ENCODE results near the gene FGFR2. TPM values are rescaled to one million over a fixed set of nuclear protein-coding genes. Genes with fewer than 3 reads are reported as not detected.

Gene FGFR2
- total RNA-seq, 2 experiments from 2014 or later = 0.14 to 0.22 TPM

GRCh38 chr10:121613456-121613855 lies 15.2 kb upstream of the FGFR2 start:
- intact Hi-C loops (cut with DNase I, micrococcal nuclease) = no loop called here
- H3K36me3 ChIP-seq (ENCODE audit: insufficient read depth, low read length) = no peaks in the 10 kb centered on the region
- peaks cover 26% of the 10 kb centered on the region for H3K27me3 Mint-ChIP-seq
- DNase-seq (no peak), ATAC-seq (ENCODE audit: poor library complexity) (no peak)
- no peak overlapping the region for H3K4me3 Mint-ChIP-seq
- ChIA-PET CTCF (no interaction called here), POLR2A (no interaction called here)
- peaks cover 0 to 22% of the 10 kb centered on the region in 2 experiments for H3K9me3 ChIP-seq (ENCODE audit: control insufficient read depth in 1 of 2, insufficient read depth in 1 of 2, low read length in 2 of 2)
- no peaks in the 10 kb centered on the region for H3K4me1 Mint-ChIP-seq (ENCODE audit: low read depth)
- peaks cover under 1% of the 10 kb centered on the region for H3K4me1 ChIP-seq (ENCODE audit: insufficient read depth, low read length)
- H3K27ac Mint-ChIP-seq = no peak overlapping the region
- peaks cover under 1% of the 10 kb centered on the region for H3K9me3 Mint-ChIP-seq
- H3K4me3 ChIP-seq (ENCODE audit: low read length) = no peak overlapping the region
- H3K36me3 Mint-ChIP-seq (ENCODE audit: low read depth) = no peaks in the 10 kb centered on the region
- TF ChIP-seq, protein P1, sequence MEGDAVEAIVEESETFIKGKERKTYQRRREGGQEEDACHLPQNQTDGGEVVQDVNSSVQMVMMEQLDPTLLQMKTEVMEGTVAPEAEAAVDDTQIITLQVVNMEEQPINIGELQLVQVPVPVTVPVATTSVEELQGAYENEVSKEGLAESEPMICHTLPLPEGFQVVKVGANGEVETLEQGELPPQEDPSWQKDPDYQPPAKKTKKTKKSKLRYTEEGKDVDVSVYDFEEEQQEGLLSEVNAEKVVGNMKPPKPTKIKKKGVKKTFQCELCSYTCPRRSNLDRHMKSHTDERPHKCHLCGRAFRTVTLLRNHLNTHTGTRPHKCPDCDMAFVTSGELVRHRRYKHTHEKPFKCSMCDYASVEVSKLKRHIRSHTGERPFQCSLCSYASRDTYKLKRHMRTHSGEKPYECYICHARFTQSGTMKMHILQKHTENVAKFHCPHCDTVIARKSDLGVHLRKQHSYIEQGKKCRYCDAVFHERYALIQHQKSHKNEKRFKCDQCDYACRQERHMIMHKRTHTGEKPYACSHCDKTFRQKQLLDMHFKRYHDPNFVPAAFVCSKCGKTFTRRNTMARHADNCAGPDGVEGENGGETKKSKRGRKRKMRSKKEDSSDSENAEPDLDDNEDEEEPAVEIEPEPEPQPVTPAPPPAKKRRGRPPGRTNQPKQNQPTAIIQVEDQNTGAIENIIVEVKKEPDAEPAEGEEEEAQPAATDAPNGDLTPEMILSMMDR (IDR thresholded peaks at IDR 0.05) = no peak
- H3K27ac ChIP-seq (ENCODE audit: low read depth in 1 of 2, low read length in 2 of 2) = no peak overlapping the region
- H3K27me3 ChIP-seq (ENCODE audit: control insufficient read depth in 1 of 2, insufficient read depth in 2 of 2, low read length in 2 of 2) = no peaks in the 10 kb centered on the region

GRCh38 chr10:121611393-121612159 lies 13.3 kb upstream of the FGFR2 start:
- no peak overlapping the region for H3K4me3 ChIP-seq (ENCODE audit: low read length)
- TF ChIP-seq, protein P1 (IDR thresholded peaks at IDR 0.05) = peak; percentile 10
- ChIA-PET CTCF (no interaction called here), POLR2A (interaction anchor here (0.6 kb wide), 1 partner anchor 286 kb away, joined by 3 read pairs; no protein-coding TSS in a partner anchor)
- H3K27me3 ChIP-seq (ENCODE audit: control insufficient read depth in 1 of 2, insufficient read depth in 2 of 2, low read length in 2 of 2) = peaks cover 3 to 8% of the 10 kb centered on the region in 2 experiments
- no peak overlapping the region for H3K27ac ChIP-seq (ENCODE audit: low read depth in 1 of 2, low read length in 2 of 2)
- peaks cover 2% of the 10 kb centered on the region for H3K4me1 ChIP-seq (ENCODE audit: insufficient read depth, low read length)
- Mint-ChIP-seq H3K9me3 (no peaks in the 10 kb centered on the region), H3K27me3 (peaks cover 38% of the 10 kb centered on the region), H3K27ac (no peak overlapping the region), H3K4me3 (no peak overlapping the region), H3K4me1 (ENCODE audit: low read depth) (no peaks in the 10 kb centered on the region), H3K36me3 (ENCODE audit: low read depth) (no peaks in the 10 kb centered on the region)
- DNase-seq = no peak
- peaks cover 0 to 10% of the 10 kb centered on the region in 2 experiments for H3K9me3 ChIP-seq (ENCODE audit: control insufficient read depth in 1 of 2, insufficient read depth in 1 of 2, low read length in 2 of 2)
- intact Hi-C loops (cut with DNase I, micrococcal nuclease) = no loop called here
- ATAC-seq (ENCODE audit: poor library complexity) = no peak
- H3K36me3 ChIP-seq (ENCODE audit: insufficient read depth, low read length) = no peaks in the 10 kb centered on the region

DNA sequence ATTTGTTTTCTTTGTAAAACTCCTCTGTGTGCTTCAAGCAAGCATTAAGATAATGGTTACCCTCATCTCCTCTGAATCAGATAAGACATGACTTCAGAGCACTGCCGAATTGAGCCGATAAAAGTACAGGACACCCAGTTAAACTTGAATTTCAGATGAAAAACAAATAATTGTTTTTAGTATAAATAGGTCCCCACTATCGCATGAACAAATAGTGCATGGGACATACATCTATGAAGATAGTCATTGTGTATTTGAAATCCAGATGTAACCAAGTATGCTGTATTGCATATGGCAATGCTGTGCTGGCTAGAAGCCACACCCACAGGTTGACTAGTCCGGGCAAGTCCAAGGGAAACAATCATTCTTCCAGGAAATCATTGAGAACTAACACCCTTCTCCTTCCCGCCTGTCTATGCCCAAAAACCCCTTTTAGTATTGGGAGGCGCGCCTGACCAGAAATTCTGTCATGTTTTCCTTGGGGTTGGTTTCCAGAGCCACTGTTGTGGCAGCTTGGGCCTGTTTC lies 12.6 kb upstream of the FGFR2 start:
- Histone ChIP-seq H3K4me3 (ENCODE audit: low read length) (no peak overlapping the region), H3K36me3 (ENCODE audit: insufficient read depth, low read length) (no peaks in the 10 kb centered on the region), H3K27ac (ENCODE audit: low read depth in 1 of 2, low read length in 2 of 2) (no peak overlapping the region), H3K4me1 (ENCODE audit: insufficient read depth, low read length) (peaks cover 2% of the 10 kb centered on the region), H3K9me3 (ENCODE audit: control insufficient read depth in 1 of 2, insufficient read depth in 1 of 2, low read length in 2 of 2) (peaks cover 0 to 8% of the 10 kb centered on the region in 2 experiments), H3K27me3 (ENCODE audit: control insufficient read depth in 1 of 2, insufficient read depth in 2 of 2, low read length in 2 of 2) (peaks cover 8 to 15% of the 10 kb centered on the region in 2 experiments)
- no peaks in the 10 kb centered on the region for H3K4me1 Mint-ChIP-seq (ENCODE audit: low read depth)
- ChIA-PET CTCF (no interaction called here), POLR2A (no interaction called here)
- H3K9me3 Mint-ChIP-seq = no peaks in the 10 kb centered on the region
- ATAC-seq (ENCODE audit: poor library complexity) = no peak
- H3K4me3 Mint-ChIP-seq = no peak overlapping the region
- TF ChIP-seq, protein P1 (IDR thresholded peaks at IDR 0.05) = no peak
- no peak overlapping the region for H3K27ac Mint-ChIP-seq
- H3K27me3 Mint-ChIP-seq = peaks cover 45% of the 10 kb centered on the region
- no peaks in the 10 kb centered on the region for H3K36me3 Mint-ChIP-seq (ENCODE audit: low read depth)
- intact Hi-C loops (cut with DNase I, micrococcal nuclease) = no loop called here
- DNase-seq = no peak

Data from CD4-positive, alpha-beta T cell (primary cell).